IMR-90 (cell line): Measurements from ENCODE around the gene HS3ST1. TPM values are rescaled to one million over a fixed set of nuclear protein-coding genes. Genes with fewer than 3 reads are reported as not detected.

Source experiments
- ATAC-seq: fragments of 200-7000 bp; cut with Tn5 transposase; 2 replicates; pipeline ENCODE4 v1.9.1; 2020; ENCODE audit warnings: low read depth, mild to moderate bottlenecking, moderate library complexity
- BruUV-seq: library from RNA; stranded (reverse); fragments of 400-500 nt; replicated peaks from 2 replicates; lab custom pipeline; 2021; lab: Mats Ljungman, UMichigan
- CTCF ChIA-PET: fragments of 300-600 bp; formaldehyde crosslinking; extraction: SDS; loops from one replicate; lab custom pipeline; 2021; ENCODE audit warnings: antibody characterized with exemption; lab: Yijun Ruan, JAX
- POLR2A ChIA-PET: fragments of 300-600 bp; sonication (Branson Sonifier 250); formaldehyde crosslinking; loops from one replicate; lab custom pipeline; 2022; ENCODE audit warnings: antibody characterized with exemption; ENCODE audit not compliant: unreplicated experiment; lab: Charles Lee
- DNase-seq: peaks from one replicate; pipeline ENCODE4 v3.0.0; 2013
- H2AFZ ChIP-seq: replicated peaks from 2 replicates; pipeline ENCODE3; 2013; ENCODE audit warnings: low read length, mild to moderate bottlenecking; ENCODE audit not compliant: poor library complexity
- H2AK5ac ChIP-seq: 2 replicates; pipeline ENCODE4 v1.6.1; 2013; ENCODE audit warnings: low read depth, low read length, inconsistent platforms
- H2AK9ac ChIP-seq: replicated peaks from 2 replicates; pipeline ENCODE3; 2013; ENCODE audit warnings: mild to moderate bottlenecking, low read depth, low read length, moderate library complexity; ENCODE audit not compliant: poor library complexity
- H2BK120ac ChIP-seq: 2 replicates; pipeline ENCODE4 v1.6.1; 2013; ENCODE audit warnings: low read depth, low read length, inconsistent platforms
- H2BK15ac ChIP-seq: 3 replicates; pipeline ENCODE4 v1.6.1; 2013; ENCODE audit warnings: low read depth, low read length, inconsistent platforms
- H2BK20ac ChIP-seq: 2 replicates; pipeline ENCODE4 v1.6.1; 2013; ENCODE audit warnings: low read depth, mild to moderate bottlenecking, inconsistent platforms, low read length, moderate library complexity
- H2BK5ac ChIP-seq: 2 replicates; pipeline ENCODE4 v1.6.1; 2013; ENCODE audit warnings: mild to moderate bottlenecking, low read depth, low read length, inconsistent platforms; ENCODE audit not compliant: poor library complexity, severe bottlenecking
- H3K14ac ChIP-seq: replicated peaks from 2 replicates; pipeline ENCODE4 v1.6.1; 2013; ENCODE audit warnings: low read depth, low read length, inconsistent platforms
- H3K18ac ChIP-seq: 2 replicates; pipeline ENCODE4 v1.6.1; 2013; ENCODE audit warnings: low read depth, low read length, control low read depth
- H3K23ac ChIP-seq: 2 replicates; pipeline ENCODE4 v1.6.1; 2013; ENCODE audit warnings: low read depth, low read length, inconsistent platforms
- H3K27ac ChIP-seq: 2 replicates; pipeline ENCODE4 v1.5.1; 2013; ENCODE audit warnings: mild to moderate bottlenecking, control low read depth, low read length; ENCODE audit not compliant: insufficient read depth
- H3K27me3 ChIP-seq: 2 replicates; pipeline ENCODE4 v1.6.1; 2013; ENCODE audit warnings: low read length; ENCODE audit not compliant: control insufficient read depth, insufficient read depth
- H3K36me3 ChIP-seq: 2 replicates; pipeline ENCODE4 v1.6.1; 2013; ENCODE audit warnings: low read length, mixed read lengths; ENCODE audit not compliant: control insufficient read depth, insufficient read depth
- H3K4ac ChIP-seq: 2 replicates; pipeline ENCODE4 v1.6.1; 2013; ENCODE audit warnings: low read depth, low read length, inconsistent platforms
- H3K4me1 ChIP-seq: 2 replicates; pipeline ENCODE4 v1.6.1; 2013; ENCODE audit warnings: low read length, mixed read lengths; ENCODE audit not compliant: control insufficient read depth, insufficient read depth
- H3K4me2 ChIP-seq: 2 replicates; pipeline ENCODE4 v1.6.1; 2013; ENCODE audit warnings: low read depth, mild to moderate bottlenecking, control low read depth, low read length, moderate library complexity
- H3K4me3 ChIP-seq: 2 replicates; pipeline ENCODE4 v1.5.1; 2013; ENCODE audit warnings: low read depth, mild to moderate bottlenecking, control low read depth, low read length, moderate library complexity; ENCODE audit not compliant: insufficient read depth
- H3K56ac ChIP-seq: 2 replicates; pipeline ENCODE4 v1.6.1; 2013; ENCODE audit warnings: low read length, inconsistent platforms; ENCODE audit not compliant: insufficient read depth; ENCODE audit errors: extremely low read depth
- H3K79me1 ChIP-seq, 2 experiments: 2 replicates each; pipeline ENCODE4 v1.6.1; 2013; ENCODE audit warnings: low read length in 2 of 2, inconsistent platforms in 1 of 2, low read depth in 1 of 2
- H3K9ac ChIP-seq: 2 replicates; pipeline ENCODE4 v1.6.1; 2013; ENCODE audit warnings: low read depth, low read length, control low read depth
- H3K9me1 ChIP-seq: 2 replicates; pipeline ENCODE4 v1.6.1; 2013; ENCODE audit warnings: low read length, inconsistent platforms; ENCODE audit not compliant: insufficient read depth
- H3K9me3 ChIP-seq: 2 replicates; pipeline ENCODE4 v1.6.1; 2013; ENCODE audit warnings: low read length; ENCODE audit not compliant: control insufficient read depth, insufficient read depth
- H4K20me1 ChIP-seq: 2 replicates; pipeline ENCODE4 v1.6.1; 2013; ENCODE audit warnings: low read length, inconsistent platforms; ENCODE audit not compliant: insufficient read depth
- H4K5ac ChIP-seq: 2 replicates; pipeline ENCODE4 v1.6.1; 2013; ENCODE audit warnings: mild to moderate bottlenecking, low read depth, low read length, control low read depth
- H4K8ac ChIP-seq, 2 experiments: 2 replicates each; pipeline ENCODE4 v1.6.1; 2013; ENCODE audit warnings: low read depth in 2 of 2, low read length in 2 of 2, control low read depth in 1 of 2, inconsistent platforms in 1 of 2
- H4K91ac ChIP-seq: 2 replicates; pipeline ENCODE4 v1.6.1; 2013; ENCODE audit warnings: low read depth, low read length, inconsistent platforms; ENCODE audit not compliant: insufficient read depth
- BHLHE40 ChIP-seq: fragments of 150-350 bp; IDR thresholded peaks from 2 replicates; pipeline ENCODE4 v1.6.1; 2016; ENCODE audit warnings: mild to moderate bottlenecking, low read depth, low read length
- MAFK ChIP-seq: IDR thresholded peaks from 2 replicates; pipeline ENCODE4 v1.6.1; 2012; ENCODE audit warnings: low read depth, low read length, improper control_type of control experiment
- WGBS, 2 experiments: methylation state at CpG; one replicate each; pipeline versions ENCODE4 v1.1.5 to v1.1.7; 2013; ENCODE audit warnings: missing lambda C conversion rate in 2 of 2; ENCODE audit not compliant: insufficient read length in 1 of 2; ENCODE audit errors: extremely low coverage in 2 of 2; 5-methylcytosine and 5-hydroxymethylcytosine counted together
- dilution Hi-C: fragments of 300-500 bp; cut with HindIII; formaldehyde crosslinking; loops from one replicate; pipeline ENCODE4 v1.14.3; 2018; ENCODE audit warnings: low sequenced_read_pairs; ENCODE audit not compliant: unreplicated experiment
- in situ Hi-C: fragments of 300-500 bp; cut with MboI; formaldehyde crosslinking; loops from 3 replicates; pipeline ENCODE4 v1.14.3; 2019; ENCODE audit warnings: low sequenced_read_pairs, inconsistent platforms, mixed read lengths
- intact Hi-C: fragments of 100-400 bp; cut with micrococcal nuclease; formaldehyde crosslinking; loops from 2 replicates; pipeline ENCODE4 v1.10.0; 2022
- polyA plus RNA-seq, 3 experiments: library from polyadenylated mRNA; depleted of rRNA; stranded (reverse); fragments of >200 nt; gene quantifications; 2 replicates each; pipeline ENCODE4 v1.2.3, GENCODE V29; 2012; ENCODE audit warnings: low replicate concordance in 1 of 3
- total RNA-seq: library from RNA; depleted of rRNA; stranded (reverse); fragments of >200 nt; gene quantifications from 2 replicates; pipeline ENCODE4 v1.2.3, GENCODE V29; 2012

HS3ST1 gene
- total and polyA plus RNA-seq, 2 of the 4 experiments (the other 2 are of a cell fraction) = 0.09 TPM; not detected in 1

- Histone ChIP-seq H2BK5ac (no peak overlapping the region), H3K4me3 (no peak overlapping the region), H3K36me3 (no peaks in the 10 kb centered on the region), H3K9ac (no peak overlapping the region), H3K56ac (no peak overlapping the region), H2AK9ac (no peak overlapping the region), H3K18ac (no peak overlapping the region), H2BK15ac (no peak overlapping the region), H3K9me1 (no peaks in the 10 kb centered on the region), H2AK5ac (no peak overlapping the region), H3K4ac (no peak overlapping the region), H4K20me1 (no peaks in the 10 kb centered on the region), H3K79me1 (no peaks in the 10 kb centered on the region), H3K27ac (no peak overlapping the region), H3K23ac (no peak overlapping the region), H4K8ac (no peak overlapping the region), H3K14ac (no peak overlapping the region), H3K4me2 (no peak overlapping the region), H2BK120ac (no peak overlapping the region), H3K4me1 (no peaks in the 10 kb centered on the region), H4K91ac (no peak overlapping the region), H3K27me3 (no peaks in the 10 kb centered on the region; the same call in 1 of the 2 replicates), H3K9me3 (no peaks in the 10 kb centered on the region), H2AFZ (no peak overlapping the region), H2BK20ac (no peak overlapping the region), H4K5ac (no peak overlapping the region)
- no peak for DNase-seq
- POLR2A ChIA-PET = no interaction called here
- CTCF ChIA-PET = no interaction called here
- WGBS, 2 experiments = no CpG with 5 or more reads among the region's 1 CpG
- intact Hi-C loops = no loop called here
- in situ Hi-C loops = no loop called here
- no TSS peak for BruUV-seq
- TF ChIP-seq BHLHE40 = no peak
- TF ChIP-seq MAFK = peak; percentile 88
- dilution Hi-C loops = no loop called here
- no peak for ATAC-seq
Measured at GRCh38 chr4:11463707-11464106, 35.0 kb upstream of the HS3ST1 start.
